ENCODE results near the gene RABGAP1L.

GRCh38 chr1:175003521-175003920 is 844.2 kb downstream of the RABGAP1L start:
- TF ChIP-seq, protein P1, sequence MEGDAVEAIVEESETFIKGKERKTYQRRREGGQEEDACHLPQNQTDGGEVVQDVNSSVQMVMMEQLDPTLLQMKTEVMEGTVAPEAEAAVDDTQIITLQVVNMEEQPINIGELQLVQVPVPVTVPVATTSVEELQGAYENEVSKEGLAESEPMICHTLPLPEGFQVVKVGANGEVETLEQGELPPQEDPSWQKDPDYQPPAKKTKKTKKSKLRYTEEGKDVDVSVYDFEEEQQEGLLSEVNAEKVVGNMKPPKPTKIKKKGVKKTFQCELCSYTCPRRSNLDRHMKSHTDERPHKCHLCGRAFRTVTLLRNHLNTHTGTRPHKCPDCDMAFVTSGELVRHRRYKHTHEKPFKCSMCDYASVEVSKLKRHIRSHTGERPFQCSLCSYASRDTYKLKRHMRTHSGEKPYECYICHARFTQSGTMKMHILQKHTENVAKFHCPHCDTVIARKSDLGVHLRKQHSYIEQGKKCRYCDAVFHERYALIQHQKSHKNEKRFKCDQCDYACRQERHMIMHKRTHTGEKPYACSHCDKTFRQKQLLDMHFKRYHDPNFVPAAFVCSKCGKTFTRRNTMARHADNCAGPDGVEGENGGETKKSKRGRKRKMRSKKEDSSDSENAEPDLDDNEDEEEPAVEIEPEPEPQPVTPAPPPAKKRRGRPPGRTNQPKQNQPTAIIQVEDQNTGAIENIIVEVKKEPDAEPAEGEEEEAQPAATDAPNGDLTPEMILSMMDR (conservative IDR thresholded peaks at IDR 0.05), result no peak
- no peak for TF ChIP-seq EZH2 (IDR thresholded peaks at IDR 0.05; ENCODE audit: low read depth)
